Measurements from ENCODE around the gene FOXK1.
"Not testable (repeated sequence)": the region's sequence is repeated elsewhere in the genome, so short reads cannot be mapped to it uniquely, and the experiment has no call there.

FOXK1 gene

GRCh38 chr7:4681886-4682620, at the start of gene FOXK1:
Gene FOXK1, plus strand, starts transcription at chr7:4682295. Its CDS starts 14 bp downstream, at chr7:4682309.
- DNase-seq, result peak; percentile 84

- no peak for DNase-seq
Measured at GRCh38 chr7:4633012-4633411, 49.1 kb upstream of the FOXK1 start.

GRCh38 chr7:4634166-4634565, 47.9 kb upstream of the FOXK1 start:
- DNase-seq, result no peak

- no peak for DNase-seq
Measured at GRCh38 chr7:4638781-4639575, 43.1 kb upstream of the FOXK1 start.

GRCh38 chr7:4641091-4641666, 40.9 kb upstream of the FOXK1 start:
- DNase-seq, result no peak

- peak; percentile 94 for DNase-seq
Measured at GRCh38 chr7:4641667-4642467, 40.2 kb upstream of the FOXK1 start.

- DNase-seq, result no peak
Measured at GRCh38 chr7:4642468-4643203, 39.5 kb upstream of the FOXK1 start.

- DNase-seq, result not testable (repeated sequence)
Measured at GRCh38 chr7:4643204-4643471, 39.0 kb upstream of the FOXK1 start.

- DNase-seq, result no peak
Measured at GRCh38 chr7:4645246-4645645, 36.8 kb upstream of the FOXK1 start.

- no peak for DNase-seq
Measured at GRCh38 chr7:4648111-4648510, 34.0 kb upstream of the FOXK1 start.

GRCh38 chr7:4650433-4651047, 31.6 kb upstream of the FOXK1 start:
- DNase-seq, result no peak

GRCh38 chr7:4653771-4654170, 28.3 kb upstream of the FOXK1 start:
- no peak for DNase-seq

- no peak for DNase-seq
Measured at GRCh38 chr7:4655311-4655710, 26.8 kb upstream of the FOXK1 start.

- no peak for DNase-seq
Measured at GRCh38 chr7:4655896-4656295, 26.2 kb upstream of the FOXK1 start.

- no peak for DNase-seq
Measured at GRCh38 chr7:4657640-4658417, 24.3 kb upstream of the FOXK1 start.

GRCh38 chr7:4659551-4660286, 22.4 kb upstream of the FOXK1 start:
- no peak for DNase-seq

- no peak for DNase-seq
Measured at GRCh38 chr7:4661871-4662270, 20.2 kb upstream of the FOXK1 start.

- no peak for DNase-seq
Measured at GRCh38 chr7:4663239-4664018, 18.7 kb upstream of the FOXK1 start.

GRCh38 chr7:4665661-4666060, 16.4 kb upstream of the FOXK1 start:
- DNase-seq, result no peak
